ENCODE results near the gene WNT10A.

Gene WNT10A

DNA sequence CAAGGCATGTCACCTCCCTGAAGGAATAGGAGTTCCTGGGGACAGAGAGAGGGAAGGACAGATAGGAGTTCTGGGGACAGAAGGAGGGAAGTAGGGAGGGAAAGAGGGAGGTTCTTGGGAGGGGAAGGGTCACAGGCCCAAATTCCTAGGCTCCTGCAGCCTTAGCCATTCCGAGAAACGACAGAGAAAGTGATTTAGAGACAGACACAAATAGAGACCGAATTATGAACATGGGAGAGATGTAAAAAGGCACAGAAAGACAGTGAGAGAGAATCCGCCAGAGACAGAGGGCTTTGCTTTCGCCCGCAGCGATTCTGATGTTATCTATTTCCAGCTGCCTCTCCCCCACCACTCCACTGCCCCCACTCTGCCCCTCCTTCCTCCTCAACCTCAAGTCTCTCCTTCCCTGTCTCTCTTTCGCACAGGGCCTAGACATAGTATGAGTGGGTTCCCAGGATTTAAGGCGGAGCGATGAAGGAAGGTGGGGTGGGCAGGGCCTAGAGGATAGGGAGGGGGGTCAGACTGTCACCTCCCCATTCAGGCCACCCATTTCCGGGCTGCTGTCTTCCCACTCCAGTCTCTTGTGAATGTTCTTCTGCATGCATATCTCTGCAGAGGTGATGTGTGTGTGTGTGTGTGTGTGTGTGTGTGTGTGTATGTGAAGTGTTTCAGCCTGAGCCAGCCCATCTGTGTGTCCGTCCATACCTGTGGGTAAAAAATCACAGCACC, 24.3 kb upstream of the WNT10A start:
- Histone ChIP-seq H3K9me3 (ENCODE audit: control insufficient read depth, insufficient read depth, low read depth, low read length) (no peaks in the 10 kb centered on the region), H3K4me3 (ENCODE audit: low read depth, low read length) (no peak overlapping the region), H3K36me3 (ENCODE audit: control insufficient read depth in 2 of 2, insufficient read depth in 1 of 2, low read length in 2 of 2) (no peaks in the 10 kb centered on the region), H3K4me1 (ENCODE audit: control insufficient read depth, insufficient read depth, low read length) (peaks cover 23% of the 10 kb centered on the region), H3K27ac (ENCODE audit: extremely low read depth, low read depth, low read length) (no peak overlapping the region; the same call in 1 of the 2 replicates)
- ChIA-PET CTCF (interaction anchor here (0.9 to 10.1 kb wide), 6 partner anchors 19 to 146 kb away, joined by 3 to 115 read pairs (median 4); no protein-coding TSS in a partner anchor), POLR2A (no interaction called here)
- TF ChIP-seq, protein P1, sequence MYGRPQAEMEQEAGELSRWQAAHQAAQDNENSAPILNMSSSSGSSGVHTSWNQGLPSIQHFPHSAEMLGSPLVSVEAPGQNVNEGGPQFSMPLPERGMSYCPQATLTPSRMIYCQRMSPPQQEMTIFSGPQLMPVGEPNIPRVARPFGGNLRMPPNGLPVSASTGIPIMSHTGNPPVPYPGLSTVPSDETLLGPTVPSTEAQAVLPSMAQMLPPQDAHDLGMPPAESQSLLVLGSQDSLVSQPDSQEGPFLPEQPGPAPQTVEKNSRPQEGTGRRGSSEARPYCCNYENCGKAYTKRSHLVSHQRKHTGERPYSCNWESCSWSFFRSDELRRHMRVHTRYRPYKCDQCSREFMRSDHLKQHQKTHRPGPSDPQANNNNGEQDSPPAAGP (tag by site-specific recombination; IDR thresholded peaks at IDR 0.05), result peak; percentile 68
- TF ChIP-seq, protein P2, sequence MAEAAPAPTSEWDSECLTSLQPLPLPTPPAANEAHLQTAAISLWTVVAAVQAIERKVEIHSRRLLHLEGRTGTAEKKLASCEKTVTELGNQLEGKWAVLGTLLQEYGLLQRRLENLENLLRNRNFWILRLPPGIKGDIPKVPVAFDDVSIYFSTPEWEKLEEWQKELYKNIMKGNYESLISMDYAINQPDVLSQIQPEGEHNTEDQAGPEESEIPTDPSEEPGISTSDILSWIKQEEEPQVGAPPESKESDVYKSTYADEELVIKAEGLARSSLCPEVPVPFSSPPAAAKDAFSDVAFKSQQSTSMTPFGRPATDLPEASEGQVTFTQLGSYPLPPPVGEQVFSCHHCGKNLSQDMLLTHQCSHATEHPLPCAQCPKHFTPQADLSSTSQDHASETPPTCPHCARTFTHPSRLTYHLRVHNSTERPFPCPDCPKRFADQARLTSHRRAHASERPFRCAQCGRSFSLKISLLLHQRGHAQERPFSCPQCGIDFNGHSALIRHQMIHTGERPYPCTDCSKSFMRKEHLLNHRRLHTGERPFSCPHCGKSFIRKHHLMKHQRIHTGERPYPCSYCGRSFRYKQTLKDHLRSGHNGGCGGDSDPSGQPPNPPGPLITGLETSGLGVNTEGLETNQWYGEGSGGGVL (tag by site-specific recombination; IDR thresholded peaks at IDR 0.05), result peak; percentile 40; the same call in 1 of the 2 replicates
- TF ChIP-seq EGR2 (tag by site-specific recombination; IDR thresholded peaks at IDR 0.05; ENCODE audit: low read depth), result peak; percentile 64
- TF ChIP-seq, protein P3, sequence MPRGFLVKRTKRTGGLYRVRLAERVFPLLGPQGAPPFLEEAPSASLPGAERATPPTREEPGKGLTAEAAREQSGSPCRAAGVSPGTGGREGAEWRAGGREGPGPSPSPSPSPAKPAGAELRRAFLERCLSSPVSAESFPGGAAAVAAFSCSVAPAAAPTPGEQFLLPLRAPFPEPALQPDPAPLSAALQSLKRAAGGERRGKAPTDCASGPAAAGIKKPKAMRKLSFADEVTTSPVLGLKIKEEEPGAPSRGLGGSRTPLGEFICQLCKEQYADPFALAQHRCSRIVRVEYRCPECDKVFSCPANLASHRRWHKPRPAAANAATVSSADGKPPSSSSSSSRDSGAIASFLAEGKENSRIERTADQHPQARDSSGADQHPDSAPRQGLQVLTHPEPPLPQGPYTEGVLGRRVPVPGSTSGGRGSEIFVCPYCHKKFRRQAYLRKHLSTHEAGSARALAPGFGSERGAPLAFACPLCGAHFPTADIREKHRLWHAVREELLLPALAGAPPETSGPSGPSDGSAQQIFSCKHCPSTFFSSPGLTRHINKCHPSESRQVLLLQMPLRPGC (tag by site-specific recombination; IDR thresholded peaks at IDR 0.05), result no peak
- 0 out of 2 replicates have a peak, but pooled peaks have one; percentile 11 for TF ChIP-seq SP7 (tag by site-specific recombination; IDR thresholded peaks at IDR 0.05)
- TF ChIP-seq ZNF341 (tag by site-specific recombination; IDR thresholded peaks at IDR 0.05; ENCODE audit: low read depth), result no peak
- TF ChIP-seq ZNF701 (tag by site-specific recombination; IDR thresholded peaks at IDR 0.05), result no peak
- no peak for TF ChIP-seq ZIC2 (tag by site-specific recombination; IDR thresholded peaks at IDR 0.05)
- peak; percentile 40; the same call in 1 of the 2 replicates for TF ChIP-seq ZFHX2 (tag by site-specific recombination; conservative IDR thresholded peaks at IDR 0.05)
- no peak for TF ChIP-seq ZNF626 (tag by site-specific recombination; IDR thresholded peaks at IDR 0.05)
- no peak for TF ChIP-seq ZNF24 (tag by site-specific recombination; IDR thresholded peaks at IDR 0.05)
- TF ChIP-seq ZNF521 (tag by site-specific recombination; IDR thresholded peaks at IDR 0.05), result no peak
- TF ChIP-seq ZNF169 (tag by site-specific recombination; IDR thresholded peaks at IDR 0.05), result no peak
- no peak for TF ChIP-seq IKZF3 (tag by site-specific recombination; IDR thresholded peaks at IDR 0.05)
- TF ChIP-seq, protein P4, sequence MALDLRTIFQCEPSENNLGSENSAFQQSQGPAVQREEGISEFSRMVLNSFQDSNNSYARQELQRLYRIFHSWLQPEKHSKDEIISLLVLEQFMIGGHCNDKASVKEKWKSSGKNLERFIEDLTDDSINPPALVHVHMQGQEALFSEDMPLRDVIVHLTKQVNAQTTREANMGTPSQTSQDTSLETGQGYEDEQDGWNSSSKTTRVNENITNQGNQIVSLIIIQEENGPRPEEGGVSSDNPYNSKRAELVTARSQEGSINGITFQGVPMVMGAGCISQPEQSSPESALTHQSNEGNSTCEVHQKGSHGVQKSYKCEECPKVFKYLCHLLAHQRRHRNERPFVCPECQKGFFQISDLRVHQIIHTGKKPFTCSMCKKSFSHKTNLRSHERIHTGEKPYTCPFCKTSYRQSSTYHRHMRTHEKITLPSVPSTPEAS (tag by site-specific recombination; IDR thresholded peaks at IDR 0.05), result peak; percentile 23; the same call in 1 of the 2 replicates
- no peak for TF ChIP-seq ZNF16 (tag by site-specific recombination; IDR thresholded peaks at IDR 0.05; ENCODE audit: low read depth)
- no peak for TF ChIP-seq GLIS2 (tag by site-specific recombination; IDR thresholded peaks at IDR 0.05)
- no peak for TF ChIP-seq ZNF10 (tag by site-specific recombination; IDR thresholded peaks at IDR 0.05)
- no peak for TF ChIP-seq ZNF791 (tag by site-specific recombination; IDR thresholded peaks at IDR 0.05)
- no peak for TF ChIP-seq ZBTB48 (tag by site-specific recombination; IDR thresholded peaks at IDR 0.05)
- TF ChIP-seq ZNF157 (tag by site-specific recombination; IDR thresholded peaks at IDR 0.05), result no peak
- TF ChIP-seq ZNF274 (IDR thresholded peaks at IDR 0.05; ENCODE audit: low read length), result no peak
- TF ChIP-seq ZNF274 (tag by site-specific recombination; IDR thresholded peaks at IDR 0.05; ENCODE audit: borderline replicate concordance), result no peak
- peak; percentile 72 for TF ChIP-seq WT1 (tag by site-specific recombination; IDR thresholded peaks at IDR 0.05)
- TF ChIP-seq ZNF549 (tag by site-specific recombination; IDR thresholded peaks at IDR 0.05), result no peak
- TF ChIP-seq ZNF302 (tag by site-specific recombination; IDR thresholded peaks at IDR 0.05; ENCODE audit: low read depth), result no peak
- no peak for TF ChIP-seq ZBTB17 (tag by site-specific recombination; IDR thresholded peaks at IDR 0.05)
- no peak for TF ChIP-seq ZNF558 (tag by site-specific recombination; IDR thresholded peaks at IDR 0.05)
- TF ChIP-seq ZSCAN16 (tag by site-specific recombination; IDR thresholded peaks at IDR 0.05), result no peak
